A673 (cell line): ENCODE data around the gene LARGE1. TPM values are rescaled to one million over a fixed set of nuclear protein-coding genes. Genes with fewer than 3 reads are reported as not detected.
A peak's percentile ranks its signal among the peaks of the same experiment; 100 is the strongest.

Experiments
- BruUV-seq: library from RNA; stranded (reverse); fragments of 400-500 nt; replicated peaks from 2 replicates; lab custom pipeline; 2021; lab: Mats Ljungman, UMichigan
- CTCF ChIA-PET: fragments of 300-600 bp; sonication (Branson Sonifier 250); formaldehyde crosslinking; loops from one replicate; lab custom pipeline; 2022; ENCODE audit warnings: antibody characterized with exemption; lab: Charles Lee
- POLR2A ChIA-PET: fragments of 300-600 bp; sonication (Branson Sonifier 250); formaldehyde crosslinking; loops from one replicate; lab custom pipeline; 2022; ENCODE audit warnings: antibody characterized with exemption; ENCODE audit not compliant: low non-redundant PET; lab: Charles Lee
- DNase-seq: peaks from one replicate; pipeline ENCODE4 v3.0.0-alpha.2; 2015; ENCODE audit warnings: low spot score
- H3K27ac ChIP-seq: fragments of 200-600 bp; sonication (generic); 2 replicates; pipeline ENCODE4 v1.5.1; 2016; ENCODE audit warnings: mixed run types, low read depth, mild to moderate bottlenecking, mixed read lengths, antibody characterized with exemption, low read length; ENCODE audit not compliant: poor library complexity, severe bottlenecking
- H3K27me3 ChIP-seq: fragments of 200-600 bp; sonication (generic); replicated peaks from 2 replicates; pipeline ENCODE4 v1.6.1; 2017; ENCODE audit warnings: mixed run types, low read depth, mild to moderate bottlenecking, mixed read lengths, antibody characterized with exemption, low read length; ENCODE audit not compliant: insufficient read depth, poor library complexity
- H3K36me3 ChIP-seq: fragments of 200-600 bp; sonication (generic); 2 replicates; pipeline ENCODE4 v1.6.1; 2016; ENCODE audit warnings: mixed run types, mild to moderate bottlenecking, mixed read lengths, antibody characterized with exemption, low read length; ENCODE audit not compliant: insufficient read depth, poor library complexity, severe bottlenecking
- H3K4me1 ChIP-seq: fragments of 200-600 bp; sonication (generic); 2 replicates; pipeline ENCODE4 v1.6.1; 2017; ENCODE audit warnings: mixed run types, mild to moderate bottlenecking, mixed read lengths, antibody characterized with exemption, low read length; ENCODE audit not compliant: insufficient read depth, poor library complexity, severe bottlenecking
- H3K4me3 ChIP-seq: fragments of 200-600 bp; sonication (generic); 2 replicates; pipeline ENCODE4 v1.5.1; 2016; ENCODE audit warnings: low read depth, mixed run types, mild to moderate bottlenecking, mixed read lengths, low read length; ENCODE audit not compliant: poor library complexity, severe bottlenecking
- H3K9me3 ChIP-seq: fragments of 200-600 bp; sonication (generic); 2 replicates; pipeline ENCODE4 v1.6.1; 2016; ENCODE audit warnings: mixed run types, low read depth, mild to moderate bottlenecking, mixed read lengths, antibody characterized with exemption, low read length; ENCODE audit not compliant: poor library complexity, severe bottlenecking
- CTCF ChIP-seq: fragments of 300-800, 200-600 bp; sonication (generic); conservative IDR thresholded peaks from 2 replicates; pipeline ENCODE4 v1.5.1; 2017; ENCODE audit warnings: low read depth, mild to moderate bottlenecking, antibody characterized with exemption, low read length, moderate library complexity, mixed read lengths
- EZH2 ChIP-seq: fragments of 200-600 bp; sonication (generic); IDR thresholded peaks from 2 replicates; pipeline ENCODE4 v1.6.1; 2017; ENCODE audit warnings: borderline replicate concordance, low read depth, mild to moderate bottlenecking, mixed read lengths, antibody characterized with exemption, low read length; ENCODE audit not compliant: poor library complexity, severe bottlenecking
- intact Hi-C: fragments of 100-400 bp; cut with micrococcal nuclease; formaldehyde crosslinking; loops from one replicate; pipeline ENCODE4 v1.10.0; 2022; ENCODE audit not compliant: unreplicated experiment
- total RNA-seq: library from RNA; stranded (reverse); gene quantifications from 2 replicates; pipeline ENCODE4 v1.2.3, GENCODE V29; 2021

LARGE1 gene
- total RNA-seq, 1 experiment from 2014 or later, result not detected

- no peaks in the 10 kb centered on the region for H3K9me3 ChIP-seq
- no peak for DNase-seq
- H3K27ac ChIP-seq, result no peak overlapping the region
- intact Hi-C loops, result loop anchor here (10.0 kb wide), 1 partner anchor 1103 kb away; no protein-coding TSS in a partner anchor
- H3K36me3 ChIP-seq, result no peaks in the 10 kb centered on the region
- H3K27me3 ChIP-seq, result peaks cover 42% of the 10 kb centered on the region
- TF ChIP-seq CTCF (no peak), EZH2 (no peak)
- ChIA-PET CTCF (no interaction called here), POLR2A (no interaction called here)
- H3K4me1 ChIP-seq, result no peaks in the 10 kb centered on the region
- H3K4me3 ChIP-seq, result no peak overlapping the region
- BruUV-seq, result no TSS peak
These were observed 1.5 kb upstream of the LARGE1 start for GRCh38 chr22:33921525-33922348.

DNA sequence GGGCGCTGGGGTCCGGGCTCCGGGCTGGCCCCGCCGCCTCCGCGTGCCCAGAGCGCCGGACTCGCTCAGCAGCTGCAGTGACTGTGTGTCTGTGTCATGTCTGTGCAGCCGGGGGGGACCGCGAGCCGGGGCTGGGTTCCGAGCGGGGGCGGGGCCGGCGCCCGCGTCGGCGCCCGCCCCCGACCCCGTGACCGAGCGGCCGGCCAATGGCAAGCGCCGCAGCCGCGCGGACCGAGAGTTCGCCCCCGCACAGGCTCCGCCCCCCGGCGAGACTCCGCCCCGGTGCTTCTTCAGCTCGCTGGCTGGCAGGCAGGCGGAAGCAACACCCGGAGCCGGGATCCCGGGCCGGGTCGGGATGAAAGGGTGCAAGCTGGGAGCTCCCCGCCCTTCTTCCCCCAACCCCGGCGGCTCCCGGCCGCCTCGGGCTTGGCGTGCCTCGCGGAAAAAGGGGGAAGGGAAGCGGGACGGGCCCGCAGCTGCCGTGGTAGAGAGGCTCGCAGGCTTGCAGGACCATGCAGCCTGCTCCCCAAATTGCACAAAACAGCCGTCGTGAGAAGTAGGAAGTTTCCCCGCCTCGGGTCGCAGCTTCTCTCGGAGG is 750 bp upstream of the LARGE1 start:
- no peaks in the 10 kb centered on the region for H3K4me1 ChIP-seq
- no peak overlapping the region for H3K4me3 ChIP-seq
- no peaks in the 10 kb centered on the region for H3K36me3 ChIP-seq
- no peak overlapping the region for H3K27ac ChIP-seq
- no peaks in the 10 kb centered on the region for H3K9me3 ChIP-seq
- ChIA-PET CTCF (no interaction called here), POLR2A (no interaction called here)
- TF ChIP-seq CTCF, result no peak
- TF ChIP-seq EZH2, result no peak
- peaks cover 42% of the 10 kb centered on the region for H3K27me3 ChIP-seq
- intact Hi-C loops, result loop anchor here (10.0 kb wide), 1 partner anchor 1104 kb away; no protein-coding TSS in a partner anchor
- peak; percentile 2 for DNase-seq
- BruUV-seq, result no TSS peak

DNA sequence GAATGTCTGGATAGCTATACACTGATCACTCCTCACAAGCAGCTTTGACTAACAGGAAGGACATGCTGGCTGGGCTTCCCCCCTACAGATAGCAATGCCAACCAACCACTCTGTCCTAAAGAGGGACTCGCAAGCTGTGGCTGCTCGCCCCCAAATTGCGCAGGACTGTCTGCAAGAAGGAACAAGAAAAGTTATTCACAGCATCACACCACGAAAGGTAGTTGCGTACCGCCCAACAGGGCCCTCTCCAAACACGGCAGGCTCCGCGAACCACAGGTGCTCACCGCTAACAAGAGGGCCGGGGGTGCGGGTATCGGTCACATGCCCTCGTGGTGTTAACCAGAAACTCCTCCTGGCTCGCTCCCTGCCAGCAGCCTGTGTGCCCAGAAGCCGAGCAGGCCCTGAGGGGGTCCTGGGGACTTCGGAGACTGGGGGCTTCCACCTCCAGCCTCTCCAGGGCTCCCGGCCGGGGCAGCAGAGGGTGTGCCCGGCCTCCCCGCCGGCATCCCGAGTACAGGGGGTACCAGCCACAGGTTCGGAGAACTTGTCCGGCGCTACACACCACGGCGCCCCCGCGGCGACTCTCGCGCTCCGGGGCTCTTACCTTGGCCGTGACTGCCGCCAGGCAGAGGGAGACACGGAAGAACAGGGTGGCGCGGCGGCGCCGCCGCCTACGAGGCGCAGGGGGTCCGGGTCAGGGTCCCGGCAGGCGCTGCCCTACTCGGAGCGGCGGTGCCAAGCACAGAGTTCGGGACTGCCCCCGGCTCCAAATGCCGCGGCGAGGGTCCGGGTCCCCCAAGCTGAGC is 682 bp downstream of the LARGE1 start:
- ChIA-PET CTCF (no interaction called here), POLR2A (no interaction called here)
- no peak for DNase-seq
- no peaks in the 10 kb centered on the region for H3K4me1 ChIP-seq
- H3K27ac ChIP-seq, result no peak overlapping the region
- H3K9me3 ChIP-seq, result no peaks in the 10 kb centered on the region
- peaks cover 37% of the 10 kb centered on the region for H3K27me3 ChIP-seq
- no peaks in the 10 kb centered on the region for H3K36me3 ChIP-seq
- intact Hi-C loops, result loop anchor here (10.0 kb wide), 1 partner anchor 1105 kb away; no protein-coding TSS in a partner anchor
- H3K4me3 ChIP-seq, result no peak overlapping the region
- no TSS peak for BruUV-seq
- TF ChIP-seq CTCF (no peak), EZH2 (no peak)
